Measurements from ENCODE around the gene VRK2.

GRCh38 chr2:58067001-58067400, 20.4 kb downstream of the VRK2 start:
- TF ChIP-seq CTCF (IDR thresholded peaks at IDR 0.05) (no peak), POLR2AphosphoS5 (IDR thresholded peaks at IDR 0.05; ENCODE audit: low read depth, low read length) (no peak), REST (IDR thresholded peaks at IDR 0.05; ENCODE audit: insufficient read depth in 1 of 2, low read depth in 2 of 2, low read length in 1 of 2) (no peak), TCF7L2 (IDR thresholded peaks at IDR 0.05; ENCODE audit: low read depth, low read length) (no peak), SIN3A (IDR thresholded peaks at IDR 0.05; ENCODE audit: borderline replicate concordance, insufficient read depth, low read depth, low read length) (no peak)
